COR-L47 (cell line): ENCODE measurements around the gene PSMF1.

Source experiments
- DNase-seq: peaks from one replicate; lab custom pipeline; 2025; lab: John Stamatoyannopoulos, UW

PSMF1 gene

DNA sequence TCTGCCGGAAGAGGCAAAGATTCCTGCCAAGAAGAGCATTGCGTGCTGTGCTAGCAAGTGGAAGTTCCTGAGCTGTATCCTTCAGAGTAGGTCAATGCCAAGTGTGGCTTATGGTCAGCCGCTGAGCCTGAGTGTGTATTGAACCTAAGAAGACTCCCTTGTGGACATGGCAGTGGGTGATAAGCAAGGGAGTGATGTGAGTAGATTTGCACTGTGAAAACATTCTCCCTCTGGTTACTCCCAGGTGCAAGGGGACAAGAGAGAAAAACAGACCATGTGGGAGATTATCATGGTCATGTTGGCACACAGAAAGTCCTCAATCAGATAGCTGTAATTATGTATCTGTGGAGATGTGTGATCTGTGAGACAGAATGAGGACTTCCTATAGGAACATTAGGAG lies 72.4 kb downstream of the PSMF1 start:
- DNase-seq = no peak

DNA sequence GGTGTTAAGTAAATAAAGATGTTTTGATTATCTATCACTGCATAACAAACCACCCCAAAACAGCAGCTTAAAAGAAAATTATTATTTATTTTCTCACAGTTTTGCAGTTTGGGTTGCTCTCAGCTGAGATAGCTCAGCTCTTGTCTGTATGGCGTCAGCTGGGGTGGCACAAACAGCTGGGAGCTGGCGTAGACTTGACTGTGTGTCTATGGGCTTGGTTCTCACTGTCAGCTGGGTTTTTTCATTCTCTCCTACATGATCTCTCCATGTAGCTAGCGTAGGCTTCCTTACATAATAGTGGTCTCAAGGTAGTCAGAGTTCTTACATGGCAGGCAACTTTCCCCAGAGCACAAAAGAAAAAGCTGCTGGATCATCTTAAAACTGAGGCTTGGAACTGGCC lies 72.9 kb downstream of the PSMF1 start:
- no peak for DNase-seq

DNA sequence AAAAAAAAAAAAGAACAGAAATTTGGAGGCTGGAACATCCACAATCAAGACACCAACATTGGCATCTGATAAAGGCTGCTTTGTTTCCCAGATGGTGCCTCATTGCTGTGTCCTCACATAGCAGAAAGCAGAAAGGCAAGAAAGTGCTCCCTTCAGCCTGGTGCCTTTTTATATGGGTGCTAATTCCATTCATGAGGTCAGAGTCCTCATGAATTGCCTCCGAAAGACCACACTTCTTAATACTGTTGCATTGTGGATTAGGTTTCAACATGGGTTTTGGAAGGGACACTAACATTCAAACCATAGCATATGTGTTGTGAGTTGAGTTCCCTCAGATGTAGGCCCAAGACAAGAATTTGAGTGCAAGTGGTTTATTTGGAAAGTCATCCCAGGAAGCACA lies 76.8 kb downstream of the PSMF1 start:
- DNase-seq = no peak

DNA sequence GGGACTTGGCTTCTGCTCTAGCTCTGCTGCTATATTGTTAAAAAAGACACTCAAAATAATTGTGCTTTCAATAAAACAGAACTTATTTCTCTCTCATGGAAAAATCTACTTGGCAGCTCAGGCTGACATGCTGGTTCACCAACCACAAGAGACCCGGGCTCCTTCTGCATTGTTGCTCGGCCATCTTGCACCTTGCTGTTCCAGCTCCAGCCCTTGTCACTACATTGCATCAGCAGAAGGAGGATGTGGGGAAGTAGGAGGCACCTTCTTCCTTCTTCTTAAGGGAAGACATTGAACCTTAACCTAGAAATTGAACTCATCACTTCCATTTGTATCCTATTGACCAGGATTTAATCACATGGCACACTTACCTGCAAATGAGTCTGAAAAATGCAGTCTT lies 78.2 kb downstream of the PSMF1 start:
- no peak for DNase-seq

DNA sequence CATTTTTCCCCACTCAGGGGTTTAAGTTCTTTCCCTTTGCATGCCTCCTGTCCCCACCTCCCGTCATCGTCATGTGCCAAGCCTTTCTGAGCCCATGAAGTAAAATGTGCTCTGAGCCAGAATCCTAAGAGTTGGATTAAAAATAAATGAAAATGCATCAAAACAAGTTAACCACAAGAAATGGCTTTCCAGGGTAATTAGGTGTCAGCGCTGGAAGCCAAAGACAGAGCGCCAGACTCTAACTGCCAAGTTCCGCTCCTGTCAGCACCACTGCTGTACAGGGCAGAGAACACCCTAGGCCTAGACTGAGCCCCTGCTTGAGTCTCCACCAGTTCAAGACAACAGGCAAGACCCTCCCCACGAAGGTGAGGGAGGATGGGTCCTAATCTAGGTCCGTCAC lies 79.4 kb downstream of the PSMF1 start:
- no peak for DNase-seq

DNA sequence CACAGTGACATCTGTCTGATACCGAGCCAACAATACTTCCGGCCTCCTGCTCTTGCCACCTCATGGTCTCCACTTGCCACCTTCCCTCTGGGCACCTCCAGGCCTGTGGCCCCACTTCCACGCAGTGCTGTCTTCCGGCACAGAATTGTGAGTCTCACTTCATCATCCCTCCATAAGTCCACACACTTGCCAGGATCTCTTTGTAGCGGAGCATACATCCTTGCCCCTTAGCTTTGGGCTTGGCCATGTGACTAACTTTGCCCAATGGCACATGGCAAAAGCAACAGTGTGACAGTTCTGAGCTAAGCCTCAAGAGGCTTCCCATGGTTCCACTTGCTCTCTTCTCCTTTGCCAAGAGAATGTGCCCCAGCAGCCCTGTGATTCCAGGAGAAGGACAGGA lies 80.3 kb downstream of the PSMF1 start:
- DNase-seq = no peak

DNA sequence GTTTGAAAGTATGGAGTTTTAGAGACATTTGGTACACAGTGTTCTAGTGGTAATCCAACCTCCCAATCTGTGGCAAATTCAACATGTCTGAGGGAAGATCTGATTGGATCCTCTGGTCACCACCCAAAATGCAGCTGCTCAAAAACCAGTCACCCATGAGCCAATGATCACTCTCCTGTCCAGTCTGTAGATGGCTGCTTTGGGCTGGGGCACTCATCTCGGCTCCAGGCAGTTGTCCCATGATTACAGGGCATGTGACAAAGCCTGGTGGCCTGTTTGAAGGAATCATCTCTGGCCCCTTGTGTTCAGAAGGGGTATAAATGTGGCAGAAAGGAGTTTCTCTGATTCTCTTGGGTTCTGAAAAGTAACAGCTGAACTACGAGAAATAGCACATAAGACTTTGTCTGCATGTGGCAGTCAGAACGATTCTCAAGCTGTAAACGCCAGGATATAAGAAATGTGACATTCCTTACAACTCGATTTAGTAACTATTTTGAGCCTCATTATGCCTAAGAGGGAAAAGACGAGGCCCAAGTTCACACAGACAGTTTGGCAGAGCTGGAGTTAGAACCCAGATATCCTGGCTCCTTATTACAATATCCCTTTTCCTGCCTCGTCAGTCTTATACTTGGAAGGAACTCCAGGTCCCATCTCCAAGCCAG lies 80.9 kb downstream of the PSMF1 start:
- no peak for DNase-seq

DNA sequence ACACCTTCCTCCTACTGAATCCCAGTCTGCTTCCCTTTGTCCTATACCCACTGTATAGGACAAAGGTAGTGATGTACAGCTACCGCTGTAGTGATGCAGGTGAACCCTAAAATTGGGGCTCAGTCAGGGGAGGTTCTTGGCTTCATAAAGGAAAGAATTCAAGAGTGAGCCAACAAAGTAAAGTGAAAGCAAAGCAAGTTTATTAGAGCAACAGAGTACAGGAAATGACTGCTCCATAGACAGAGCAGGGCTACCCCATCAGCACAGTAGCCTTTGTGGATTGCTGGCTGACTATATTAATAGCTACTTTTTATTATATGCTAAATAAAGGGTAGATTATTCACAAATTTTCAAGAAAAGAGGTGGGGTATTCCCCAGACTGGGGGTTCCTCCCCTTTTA lies 81.6 kb downstream of the PSMF1 start:
- no peak for DNase-seq

DNA sequence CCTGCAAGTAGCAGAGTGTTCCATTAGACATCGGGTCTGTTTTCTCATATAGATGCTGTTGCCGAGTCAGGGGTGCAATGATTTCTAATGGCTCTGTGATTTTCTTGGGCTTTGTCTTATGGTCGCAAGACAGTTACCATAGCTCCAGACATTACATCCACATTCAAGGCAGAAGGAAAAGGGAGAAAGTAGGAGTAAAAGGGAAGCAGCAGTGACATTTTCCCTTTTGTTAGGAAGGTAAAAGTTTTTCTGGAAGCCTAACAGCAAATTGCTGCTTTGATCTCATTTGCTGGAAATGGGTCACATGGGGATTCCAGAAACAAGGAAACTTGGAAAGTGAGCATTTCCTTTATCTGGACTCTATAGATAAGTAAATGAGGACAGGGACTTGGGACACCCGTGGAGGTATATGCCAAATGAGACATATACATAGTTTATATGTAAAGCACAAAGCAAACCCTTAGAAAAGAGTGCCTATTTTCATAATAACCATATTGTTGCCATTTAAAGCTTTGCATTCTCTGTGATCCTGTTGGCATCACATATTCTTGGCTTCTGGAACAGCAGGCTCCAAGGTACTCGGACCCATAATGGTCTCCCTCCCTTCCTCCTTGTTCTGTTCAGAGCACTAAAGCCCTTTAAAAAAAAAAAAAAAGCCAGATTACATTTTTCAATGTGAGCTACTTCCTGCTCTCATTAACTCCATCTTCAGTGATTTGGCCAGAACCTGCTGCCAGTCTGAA lies 84.5 kb downstream of the PSMF1 start, which contains the start of gene C20orf202:
C20orf202 (plus strand) TSS at position 693 of the 743 bp plus-strand sequence. CDS start 132 bp downstream, outside the sequence.
- DNase-seq = no peak

DNA sequence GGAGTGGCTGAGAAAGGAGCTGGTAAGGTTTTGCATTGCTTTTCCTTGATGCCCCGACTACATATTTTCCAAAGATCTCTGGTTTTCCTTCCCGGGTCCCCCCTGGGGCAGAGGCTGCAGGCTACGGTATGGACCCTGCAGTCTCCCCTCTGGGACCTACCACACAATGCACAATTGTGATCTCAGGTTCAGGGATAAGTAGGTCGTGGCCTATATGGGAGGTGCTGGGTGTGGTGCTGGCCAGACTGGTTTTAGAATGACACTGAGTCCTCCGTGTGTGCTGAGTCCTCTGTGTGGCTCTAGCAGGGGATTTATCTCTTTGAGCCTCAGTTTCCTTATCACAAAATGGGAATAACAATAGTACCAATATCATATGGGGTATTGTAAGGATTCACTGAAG lies 85.2 kb downstream of the PSMF1 start:
- no peak for DNase-seq

DNA sequence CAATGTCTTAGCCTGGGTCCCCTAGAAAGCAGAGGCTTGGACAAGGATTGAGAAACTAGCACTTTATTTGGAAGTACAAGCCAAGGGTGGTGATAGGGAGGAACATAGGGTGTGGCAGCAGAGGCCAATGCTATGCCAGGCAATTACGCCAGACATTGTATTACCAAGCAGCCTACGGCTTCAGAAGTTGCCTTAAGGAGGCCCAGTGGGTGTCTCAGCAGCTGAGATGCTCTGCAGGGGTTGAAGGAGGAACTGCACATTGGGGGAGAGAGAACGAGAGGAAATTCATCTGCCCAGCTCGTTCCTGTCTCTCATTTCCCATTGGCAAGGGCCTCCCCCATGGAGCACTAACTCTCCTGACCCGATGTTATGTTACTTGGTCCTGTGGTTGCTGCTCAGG lies 85.7 kb downstream of the PSMF1 start:
- no peak for DNase-seq

DNA sequence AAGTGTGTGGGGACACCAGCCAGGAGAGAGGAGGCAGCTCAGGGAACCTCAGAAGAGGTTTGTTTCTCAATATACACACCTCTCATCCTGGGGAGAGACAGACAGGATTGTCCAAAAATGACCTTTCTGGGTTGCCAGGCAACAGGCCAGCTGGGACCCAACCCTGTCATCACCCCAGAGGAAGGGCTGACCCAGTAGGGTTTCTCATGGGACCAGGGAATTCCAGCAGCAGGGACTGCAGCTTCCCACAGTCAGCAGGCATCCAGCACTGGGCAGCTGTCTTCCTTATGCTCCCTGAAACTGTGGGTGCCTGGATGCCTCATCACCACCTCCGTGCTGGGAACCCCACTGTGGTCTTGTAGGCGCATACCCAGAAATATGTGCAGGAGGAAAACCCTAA lies 86.2 kb downstream of the PSMF1 start:
- no peak for DNase-seq

DNA sequence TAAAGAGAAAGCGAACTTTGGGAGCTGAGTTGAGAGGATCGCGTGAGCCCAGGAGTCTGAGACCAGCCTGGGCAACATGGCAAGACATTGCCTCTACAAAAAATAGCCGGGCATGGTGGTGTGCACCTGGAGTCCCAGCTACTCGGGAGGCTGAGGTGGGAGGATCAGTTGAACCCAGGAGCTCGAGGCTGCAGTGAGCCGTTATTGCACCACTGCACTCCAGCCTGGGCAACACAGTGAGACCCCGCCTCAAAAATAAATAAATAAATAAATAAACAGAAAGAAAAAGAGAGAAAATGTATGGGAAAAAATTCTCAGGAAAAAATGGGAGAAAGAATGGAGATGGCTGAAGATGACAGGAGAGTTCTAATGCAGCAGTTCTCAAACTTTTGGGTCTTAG lies 87.4 kb downstream of the PSMF1 start:
- no peak for DNase-seq

DNA sequence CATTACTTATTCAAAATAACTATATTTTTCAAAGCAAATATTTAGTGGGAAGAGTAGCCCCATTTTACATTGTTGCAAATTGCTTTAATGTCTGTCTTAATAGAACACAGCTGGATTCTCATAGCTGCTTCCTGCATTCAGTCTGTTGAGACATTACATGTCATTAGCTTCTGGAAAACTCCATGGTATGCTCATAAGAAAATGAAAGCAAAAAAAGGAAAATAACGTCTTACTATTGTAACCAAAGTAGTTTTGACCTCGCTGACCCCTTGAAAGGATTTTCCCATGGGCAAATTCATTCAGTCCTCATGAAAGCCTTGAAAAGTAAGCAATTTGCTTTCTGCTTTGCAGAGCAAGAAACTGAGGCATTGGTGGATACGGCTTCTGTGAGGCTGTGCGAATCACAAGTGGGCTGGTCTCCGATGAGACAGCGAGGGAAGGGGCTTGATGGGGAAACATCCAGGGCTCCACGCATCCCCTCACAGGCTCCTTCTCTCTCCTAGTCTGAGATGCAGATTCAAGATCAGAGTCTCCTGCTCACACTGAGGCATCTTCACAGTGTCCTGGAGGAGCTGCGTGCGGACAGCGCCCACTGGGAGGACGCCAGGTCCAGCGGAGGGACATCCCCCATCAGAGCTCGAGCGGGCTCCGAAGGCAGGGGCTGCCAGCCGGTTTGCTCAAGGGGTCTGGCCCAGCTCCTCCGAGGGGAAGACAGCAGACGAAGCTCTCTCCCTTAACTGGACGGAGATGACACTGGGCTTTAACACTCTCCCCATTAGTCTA lies 88.2 kb downstream of the PSMF1 start:
- DNase-seq = no peak

DNA sequence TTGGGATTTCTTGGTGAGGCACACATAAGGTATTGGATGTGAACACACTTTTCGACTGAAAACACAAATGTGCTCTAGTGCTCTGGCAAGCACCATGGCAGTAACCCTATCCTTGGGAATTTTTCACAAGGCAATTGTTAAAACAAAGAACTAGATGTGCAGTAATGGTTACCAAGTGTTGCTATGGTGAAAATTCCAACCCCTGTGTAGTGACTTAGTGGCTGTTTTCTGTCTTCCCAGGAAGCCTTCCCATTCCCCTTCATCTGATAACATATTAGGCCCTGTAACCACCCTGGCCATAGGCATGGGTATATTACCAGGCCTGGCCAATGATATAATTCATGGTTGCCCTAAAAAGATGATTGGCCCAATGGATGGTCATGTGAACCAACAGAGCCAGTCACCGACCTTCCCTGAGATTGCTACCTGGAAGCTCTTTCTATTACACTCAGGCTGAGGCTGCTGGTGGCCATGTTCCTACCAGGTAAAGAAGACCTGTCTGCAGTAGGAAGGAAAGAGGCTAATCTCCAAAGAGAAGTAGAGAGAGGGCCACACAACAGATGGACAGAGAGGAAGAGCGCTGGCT lies 89.0 kb downstream of the PSMF1 start:
- DNase-seq = no peak

DNA sequence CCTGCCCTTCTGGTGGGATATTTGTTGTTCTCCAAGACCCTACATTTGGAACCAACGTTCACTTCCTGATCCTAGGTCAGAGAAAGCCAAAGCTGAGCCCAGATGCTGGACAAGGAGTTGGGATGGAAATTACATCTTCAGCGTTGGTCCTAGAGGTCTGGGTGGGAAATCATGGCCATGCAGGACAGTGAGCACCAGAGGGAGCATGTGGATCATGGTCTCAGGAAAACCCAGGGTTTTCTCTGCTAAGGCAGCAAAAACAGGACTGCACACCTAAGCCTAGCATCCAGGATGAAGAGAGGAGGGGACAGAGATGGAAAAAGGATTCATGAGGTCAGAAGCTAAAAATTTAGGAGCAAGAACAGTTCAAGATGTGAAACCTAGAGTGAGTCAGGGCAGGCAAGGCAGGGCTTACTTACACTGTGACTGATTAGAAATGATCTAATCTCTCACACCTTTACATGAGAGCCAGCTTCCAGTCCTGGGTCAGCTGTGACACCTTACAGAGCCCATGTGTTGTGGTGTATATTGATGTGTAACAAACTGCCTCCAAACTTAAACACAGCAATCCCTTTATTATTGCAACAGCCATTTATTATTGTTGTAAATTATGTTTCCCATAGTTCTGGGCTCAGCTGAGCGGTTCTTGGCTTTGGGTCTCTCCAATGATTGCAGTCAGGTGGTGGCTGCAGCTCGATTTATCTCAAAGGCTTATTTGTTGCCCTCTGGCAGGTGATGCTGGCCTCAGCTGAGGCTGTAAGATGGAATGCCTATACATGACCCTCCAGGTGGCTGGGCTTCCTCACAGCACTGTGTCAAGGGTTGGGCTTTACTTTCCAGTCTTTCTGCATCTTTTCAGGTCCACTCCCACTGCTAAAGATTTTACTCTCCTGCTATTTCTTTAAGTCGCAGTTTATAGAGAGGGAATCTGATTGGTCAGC lies 91.3 kb downstream of the PSMF1 start:
- DNase-seq = no peak

DNA sequence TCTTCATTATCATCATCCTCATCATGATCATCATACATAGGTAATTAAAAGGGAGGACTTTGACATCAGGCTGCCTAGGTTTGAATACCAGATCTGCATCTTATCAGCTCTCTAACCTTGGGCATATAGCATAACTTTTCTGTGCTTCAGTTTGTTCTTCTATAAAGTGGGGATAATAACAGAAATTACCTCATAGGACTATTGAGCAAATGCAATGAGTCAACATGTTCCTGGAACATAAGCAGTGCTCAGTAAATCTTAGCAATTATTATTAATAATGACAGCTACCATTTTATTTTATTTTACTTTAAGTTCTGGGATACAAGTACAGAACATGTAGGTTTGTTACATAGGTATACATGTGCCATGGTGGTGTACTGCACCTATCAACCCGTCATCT lies 92.1 kb downstream of the PSMF1 start:
- no peak for DNase-seq

DNA sequence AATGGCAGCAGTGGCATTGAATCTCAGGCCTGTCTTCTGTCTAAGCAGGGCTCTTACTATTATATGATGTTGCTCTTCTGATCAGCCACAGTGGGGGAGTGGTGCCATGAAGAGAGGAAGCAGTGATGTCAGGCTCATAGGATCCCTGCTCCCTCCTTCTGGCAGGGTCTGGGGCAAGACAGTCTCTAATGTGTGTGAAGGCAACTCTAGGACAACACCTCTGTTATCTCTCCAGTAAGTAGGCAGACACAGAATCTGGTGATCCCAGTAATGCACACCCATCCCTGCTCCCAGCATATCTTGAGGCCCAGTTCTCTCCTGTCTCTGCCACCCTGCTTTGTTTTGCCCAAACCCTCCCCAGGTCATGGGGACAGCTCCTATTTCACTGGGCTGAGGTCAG lies 93.6 kb downstream of the PSMF1 start:
- DNase-seq = no peak

DNA sequence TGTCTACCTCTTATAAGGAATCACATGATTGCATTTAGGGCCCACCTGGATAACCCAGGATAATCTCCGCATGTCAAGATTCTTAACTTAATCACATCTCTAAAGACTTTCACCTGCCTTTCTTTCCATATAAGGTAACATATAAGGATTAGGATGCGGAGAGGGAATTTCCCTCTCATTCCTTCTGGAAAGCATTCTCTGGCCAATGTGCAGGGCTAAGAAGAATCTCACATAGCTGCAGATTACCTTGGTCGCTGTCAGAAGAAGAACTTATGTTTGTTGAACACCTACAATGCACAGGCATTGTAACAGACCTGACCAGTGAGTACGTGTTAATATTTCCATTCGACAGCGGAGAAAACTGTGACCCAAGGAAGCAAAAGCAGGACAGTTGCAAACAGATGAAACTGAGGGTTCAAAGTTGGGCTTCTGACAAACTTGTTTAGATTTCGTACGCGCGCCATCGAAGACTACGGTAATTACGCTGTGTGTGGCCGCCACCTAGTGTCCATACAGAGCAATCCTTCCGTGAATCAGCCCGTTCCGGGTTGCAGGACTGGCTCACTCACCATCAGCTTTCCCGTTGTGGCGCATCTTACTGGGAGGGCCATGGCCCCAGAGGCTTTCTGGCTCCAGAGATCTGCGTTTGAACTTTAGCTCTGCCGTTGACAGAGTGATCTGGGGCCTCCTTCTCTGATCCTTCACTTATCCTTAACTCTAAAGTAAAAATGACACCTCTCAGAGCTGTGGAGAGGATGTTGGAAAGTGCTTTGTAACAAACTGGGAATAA lies 94.4 kb downstream of the PSMF1 start:
- peak; percentile 37 for DNase-seq

DNA sequence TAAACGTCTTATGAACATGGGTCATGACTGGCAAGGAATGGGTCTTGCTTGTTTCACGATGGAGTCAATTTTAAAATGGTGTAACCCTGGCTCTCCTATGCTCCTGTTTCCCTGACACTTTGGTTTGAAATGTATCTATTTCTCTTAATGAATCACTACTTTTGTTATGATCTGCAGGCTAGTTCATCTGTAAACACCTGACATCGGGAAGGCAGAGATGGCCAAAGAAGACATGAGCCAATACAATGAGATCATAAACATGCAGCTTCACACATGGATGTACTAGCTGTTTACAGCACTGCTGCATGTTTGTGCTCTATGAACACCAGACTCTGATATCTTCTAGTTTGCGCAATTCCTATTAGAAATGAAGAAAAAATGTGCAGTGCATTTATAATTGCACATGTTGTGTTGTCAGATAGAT lies 96.4 kb downstream of the PSMF1 start:
- DNase-seq = no peak
